ENCODE data around the gene CRISP3. TPM values are rescaled to one million over a fixed set of nuclear protein-coding genes. Genes with fewer than 3 reads are reported as not detected.

Gene CRISP3, protein sequence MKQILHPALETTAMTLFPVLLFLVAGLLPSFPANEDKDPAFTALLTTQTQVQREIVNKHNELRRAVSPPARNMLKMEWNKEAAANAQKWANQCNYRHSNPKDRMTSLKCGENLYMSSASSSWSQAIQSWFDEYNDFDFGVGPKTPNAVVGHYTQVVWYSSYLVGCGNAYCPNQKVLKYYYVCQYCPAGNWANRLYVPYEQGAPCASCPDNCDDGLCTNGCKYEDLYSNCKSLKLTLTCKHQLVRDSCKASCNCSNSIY
- total RNA-seq, result under 1 TPM in 1 of 5 donors, not detected in 4; 0.55 TPM
- polyA plus RNA-seq, result 1 to 10 TPM in 1 of 3 donors, not detected in 2; 6.8 TPM
- long read RNA-seq, donor 1, result 0 reads
- long read RNA-seq, donor 2, result 0 reads
- long read RNA-seq, donor 3, result 0 reads
- long read RNA-seq, donor 4, result 0 reads
- long read RNA-seq, donor 5, result 0 reads
- long read RNA-seq, donor 6, result 0 reads
- long read RNA-seq, donor 7, result 0 reads
- long read RNA-seq, donor 8, result 0 reads
- long read RNA-seq, donor 9, result 0 reads
- long read RNA-seq, donor 10, result 0 reads

DNA sequence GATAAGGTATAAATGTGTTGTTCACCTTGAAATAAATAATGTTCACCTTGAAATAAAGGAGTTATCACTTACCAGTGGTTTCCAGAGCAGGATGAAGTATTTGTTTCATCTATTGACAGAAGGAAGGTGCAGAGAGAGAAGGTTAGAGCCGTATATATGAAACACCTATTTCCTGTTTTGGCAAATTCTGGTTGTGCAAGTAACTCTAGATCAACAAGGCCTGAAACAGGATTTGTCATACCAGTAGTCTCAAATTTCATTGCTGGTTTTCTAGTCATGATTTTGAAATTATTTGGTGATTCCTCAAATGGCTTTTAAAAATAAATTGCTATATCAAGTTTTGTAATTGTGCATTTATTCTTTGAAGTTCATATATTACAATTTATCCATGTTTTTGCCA is at the start of gene CRISP3:
CRISP3 (minus strand) TSS at position 130 of the 400 bp plus-strand sequence; CDS start at position 109, 21 bp downstream.
- no peaks in the 10 kb centered on the region for H3K36me3 ChIP-seq
- no peaks in the 10 kb centered on the region for H3K4me1 ChIP-seq
- WGBS, 5 donors, result 15 to 29% (median 22%) methylated on average over 1 of the region's 1 CpG
- intact Hi-C loops (cut with DNase I; ENCODE audit: low total_unique reads), result no loop called here
- no peaks in the 10 kb centered on the region for H3K27me3 ChIP-seq
- TF ChIP-seq, protein P1, sequence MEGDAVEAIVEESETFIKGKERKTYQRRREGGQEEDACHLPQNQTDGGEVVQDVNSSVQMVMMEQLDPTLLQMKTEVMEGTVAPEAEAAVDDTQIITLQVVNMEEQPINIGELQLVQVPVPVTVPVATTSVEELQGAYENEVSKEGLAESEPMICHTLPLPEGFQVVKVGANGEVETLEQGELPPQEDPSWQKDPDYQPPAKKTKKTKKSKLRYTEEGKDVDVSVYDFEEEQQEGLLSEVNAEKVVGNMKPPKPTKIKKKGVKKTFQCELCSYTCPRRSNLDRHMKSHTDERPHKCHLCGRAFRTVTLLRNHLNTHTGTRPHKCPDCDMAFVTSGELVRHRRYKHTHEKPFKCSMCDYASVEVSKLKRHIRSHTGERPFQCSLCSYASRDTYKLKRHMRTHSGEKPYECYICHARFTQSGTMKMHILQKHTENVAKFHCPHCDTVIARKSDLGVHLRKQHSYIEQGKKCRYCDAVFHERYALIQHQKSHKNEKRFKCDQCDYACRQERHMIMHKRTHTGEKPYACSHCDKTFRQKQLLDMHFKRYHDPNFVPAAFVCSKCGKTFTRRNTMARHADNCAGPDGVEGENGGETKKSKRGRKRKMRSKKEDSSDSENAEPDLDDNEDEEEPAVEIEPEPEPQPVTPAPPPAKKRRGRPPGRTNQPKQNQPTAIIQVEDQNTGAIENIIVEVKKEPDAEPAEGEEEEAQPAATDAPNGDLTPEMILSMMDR (IDR thresholded peaks at IDR 0.05), result no peak
- no peak for TF ChIP-seq EP300 (IDR thresholded peaks at IDR 0.05)
- TF ChIP-seq POLR2A (IDR thresholded peaks at IDR 0.05), result no peak
- H3K27ac ChIP-seq, result no peak within 1 kb of the TSS
- H3K4me3 ChIP-seq, result no peak within 1 kb of the TSS
- no peak for DNase-seq
- H3K9me3 ChIP-seq, result no peaks in the 10 kb centered on the region

DNA sequence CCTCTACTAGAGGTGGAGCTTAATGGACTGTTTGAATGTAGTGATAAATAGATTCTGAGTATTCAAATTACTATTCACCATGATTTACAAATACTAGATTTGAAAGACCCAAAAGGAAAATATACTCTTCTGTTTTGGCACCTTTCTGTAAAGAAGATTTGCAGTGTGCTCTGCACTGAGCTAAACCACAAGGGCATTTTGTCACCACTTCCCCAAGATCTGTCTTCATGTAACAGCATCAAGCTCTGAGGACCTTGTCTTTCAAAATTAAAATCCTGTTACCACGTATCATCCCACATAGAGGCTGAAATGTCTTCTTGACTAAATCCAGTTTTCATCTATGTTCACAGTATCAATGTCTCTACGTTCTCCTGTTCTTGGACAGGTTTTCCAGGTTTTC is 46.2 kb upstream of the CRISP3 start:
- H3K4me1 ChIP-seq, result no peaks in the 10 kb centered on the region
- TF ChIP-seq POLR2A (IDR thresholded peaks at IDR 0.05) (no peak), POLR2AphosphoS5 (IDR thresholded peaks at IDR 0.05) (no peak), EP300 (IDR thresholded peaks at IDR 0.05) (no peak)
- TF ChIP-seq, protein P1 (IDR thresholded peaks at IDR 0.05), result no peak
- H3K27me3 ChIP-seq, result no peaks in the 10 kb centered on the region
- H3K4me3 ChIP-seq, result no peak overlapping the region
- intact Hi-C loops (cut with DNase I; ENCODE audit: low total_unique reads), result no loop called here
- H3K9me3 ChIP-seq, result no peaks in the 10 kb centered on the region
- H3K27ac ChIP-seq, result no peak overlapping the region
- 43 to 63% (median 51%) methylated on average over 2 of the region's 2 CpGs for WGBS, 5 donors
- H3K36me3 ChIP-seq, result no peaks in the 10 kb centered on the region
- DNase-seq, result no peak

DNA sequence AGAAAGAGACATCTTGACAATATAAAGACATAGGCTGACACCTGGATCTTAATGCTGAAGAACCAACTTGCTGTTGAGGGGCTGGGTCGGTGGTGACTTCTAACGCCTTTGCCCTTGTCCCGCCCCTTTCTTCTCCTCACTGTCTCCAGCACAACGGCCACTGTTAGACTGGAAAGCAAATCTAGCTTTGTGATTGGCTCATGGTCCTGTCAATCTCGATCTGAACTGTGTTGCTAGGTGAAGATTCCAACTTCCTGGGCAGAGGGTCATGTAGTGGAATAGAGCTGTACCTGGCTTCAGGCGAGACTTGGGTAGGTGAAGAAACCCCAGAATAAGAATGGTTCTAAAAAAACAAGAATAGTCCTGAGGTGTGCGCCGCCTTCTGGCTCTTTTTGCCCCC is 43.0 kb upstream of the CRISP3 start, which contains the start of gene PGK2:
PGK2 (minus strand) TSS at position 110 of the 400 bp plus-strand sequence; CDS start at position 12, 98 bp downstream.
- no peaks in the 10 kb centered on the region for H3K27me3 ChIP-seq
- H3K4me1 ChIP-seq, result no peaks in the 10 kb centered on the region
- intact Hi-C loops (cut with DNase I; ENCODE audit: low total_unique reads), result no loop called here
- no peak for TF ChIP-seq POLR2AphosphoS5 (IDR thresholded peaks at IDR 0.05)
- TF ChIP-seq, protein P1 (IDR thresholded peaks at IDR 0.05), result no peak
- TF ChIP-seq EP300 (IDR thresholded peaks at IDR 0.05), result no peak
- TF ChIP-seq POLR2A (IDR thresholded peaks at IDR 0.05), result no peak
- no peak for DNase-seq
- H3K36me3 ChIP-seq, result no peaks in the 10 kb centered on the region
- H3K4me3 ChIP-seq, result no peak within 1 kb of the TSS
- H3K27ac ChIP-seq, result no peak within 1 kb of the TSS
- WGBS, 5 donors, result 81 to 90% (median 87%) methylated on average over 8 of the region's 8 CpGs
- H3K9me3 ChIP-seq, result no peaks in the 10 kb centered on the region

DNA sequence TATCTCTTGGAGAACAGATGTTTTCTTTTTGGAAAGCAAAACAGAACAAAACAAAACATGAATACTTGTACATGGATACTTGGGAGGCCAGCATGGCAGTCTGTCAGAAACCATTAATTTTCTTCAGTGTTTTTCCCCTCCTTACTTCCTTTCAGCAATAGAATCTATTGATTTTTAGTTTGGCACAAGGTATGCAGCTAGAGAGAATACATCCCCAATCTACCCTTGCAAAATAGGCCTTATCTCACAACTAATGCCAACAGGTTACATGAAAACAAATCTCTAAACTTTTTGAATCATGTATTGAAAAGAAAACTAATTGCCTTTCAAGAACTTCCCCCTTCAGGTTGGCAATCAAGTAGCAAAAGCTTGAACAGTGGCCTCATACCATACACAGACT is 40.1 kb upstream of the CRISP3 start:
- Histone ChIP-seq H3K4me3 (no peak overlapping the region), H3K9me3 (no peaks in the 10 kb centered on the region), H3K4me1 (no peaks in the 10 kb centered on the region), H3K27me3 (no peaks in the 10 kb centered on the region), H3K36me3 (no peaks in the 10 kb centered on the region), H3K27ac (no peak overlapping the region)
- no peak for DNase-seq
- intact Hi-C loops (cut with DNase I; ENCODE audit: low total_unique reads), result no loop called here
- TF ChIP-seq POLR2AphosphoS5 (IDR thresholded peaks at IDR 0.05) (no peak), POLR2A (IDR thresholded peaks at IDR 0.05) (no peak), EP300 (IDR thresholded peaks at IDR 0.05) (no peak)
- TF ChIP-seq, protein P1 (IDR thresholded peaks at IDR 0.05), result no peak

Data from stomach (tissue), 19 donors.